ENCODE measurements around the gene RGS3.

GRCh38 chr9:113481176-113481787 lies 17.8 kb downstream of the RGS3 start:
- TF ChIP-seq POLR2A (IDR thresholded peaks at IDR 0.05): no peak
- TF ChIP-seq, protein P1, sequence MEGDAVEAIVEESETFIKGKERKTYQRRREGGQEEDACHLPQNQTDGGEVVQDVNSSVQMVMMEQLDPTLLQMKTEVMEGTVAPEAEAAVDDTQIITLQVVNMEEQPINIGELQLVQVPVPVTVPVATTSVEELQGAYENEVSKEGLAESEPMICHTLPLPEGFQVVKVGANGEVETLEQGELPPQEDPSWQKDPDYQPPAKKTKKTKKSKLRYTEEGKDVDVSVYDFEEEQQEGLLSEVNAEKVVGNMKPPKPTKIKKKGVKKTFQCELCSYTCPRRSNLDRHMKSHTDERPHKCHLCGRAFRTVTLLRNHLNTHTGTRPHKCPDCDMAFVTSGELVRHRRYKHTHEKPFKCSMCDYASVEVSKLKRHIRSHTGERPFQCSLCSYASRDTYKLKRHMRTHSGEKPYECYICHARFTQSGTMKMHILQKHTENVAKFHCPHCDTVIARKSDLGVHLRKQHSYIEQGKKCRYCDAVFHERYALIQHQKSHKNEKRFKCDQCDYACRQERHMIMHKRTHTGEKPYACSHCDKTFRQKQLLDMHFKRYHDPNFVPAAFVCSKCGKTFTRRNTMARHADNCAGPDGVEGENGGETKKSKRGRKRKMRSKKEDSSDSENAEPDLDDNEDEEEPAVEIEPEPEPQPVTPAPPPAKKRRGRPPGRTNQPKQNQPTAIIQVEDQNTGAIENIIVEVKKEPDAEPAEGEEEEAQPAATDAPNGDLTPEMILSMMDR (IDR thresholded peaks at IDR 0.05): no peak
